IMR-90 (cell line): ENCODE measurements around the gene SYTL3.

Source experiments
- BHLHE40 ChIP-seq: fragments of 150-350 bp; IDR thresholded peaks from 2 replicates; pipeline ENCODE4 v1.6.1; 2016; ENCODE audit warnings: mild to moderate bottlenecking, low read depth, low read length
- CEBPB ChIP-seq: IDR thresholded peaks from 2 replicates; pipeline ENCODE4 v1.6.1; 2012; ENCODE audit warnings: low read depth, low read length, improper control_type of control experiment
- FOS ChIP-seq: fragments of 150-350 bp; IDR thresholded peaks from 2 replicates; pipeline ENCODE4 v1.6.1; 2016; ENCODE audit warnings: low read depth, low read length
- MAFK ChIP-seq: IDR thresholded peaks from 2 replicates; pipeline ENCODE4 v1.6.1; 2012; ENCODE audit warnings: low read depth, low read length, improper control_type of control experiment
- MAZ ChIP-seq: IDR thresholded peaks from 2 replicates; pipeline ENCODE4 v1.6.1; 2012; ENCODE audit warnings: low read depth, mild to moderate bottlenecking, low read length, improper control_type of control experiment, moderate library complexity, borderline replicate concordance
- POLR2A ChIP-seq: IDR thresholded peaks from 2 replicates; pipeline ENCODE4 v1.6.1; 2012; ENCODE audit warnings: mild to moderate bottlenecking, low read depth, low read length
- RAD21 ChIP-seq: IDR thresholded peaks from 2 replicates; pipeline ENCODE4 v1.6.1; 2012; ENCODE audit warnings: low read length, improper control_type of control experiment
- RFX5 ChIP-seq: IDR thresholded peaks from 2 replicates; pipeline ENCODE4 v1.8.0; 2012; ENCODE audit warnings: low read depth, mild to moderate bottlenecking, low read length, moderate library complexity
- SMC3 ChIP-seq: fragments of 150-350 bp; IDR thresholded peaks from 2 replicates; pipeline ENCODE4 v1.6.1; 2016; ENCODE audit warnings: low read depth, mild to moderate bottlenecking, antibody characterized with exemption, low read length, moderate library complexity
- TF ChIP-seq, protein P1 (sequence below): conservative IDR thresholded peaks from 2 replicates; pipeline ENCODE4 v1.5.1; 2012; ENCODE audit warnings: mild to moderate bottlenecking, low read depth, low read length, improper control_type of control experiment

DNA sequence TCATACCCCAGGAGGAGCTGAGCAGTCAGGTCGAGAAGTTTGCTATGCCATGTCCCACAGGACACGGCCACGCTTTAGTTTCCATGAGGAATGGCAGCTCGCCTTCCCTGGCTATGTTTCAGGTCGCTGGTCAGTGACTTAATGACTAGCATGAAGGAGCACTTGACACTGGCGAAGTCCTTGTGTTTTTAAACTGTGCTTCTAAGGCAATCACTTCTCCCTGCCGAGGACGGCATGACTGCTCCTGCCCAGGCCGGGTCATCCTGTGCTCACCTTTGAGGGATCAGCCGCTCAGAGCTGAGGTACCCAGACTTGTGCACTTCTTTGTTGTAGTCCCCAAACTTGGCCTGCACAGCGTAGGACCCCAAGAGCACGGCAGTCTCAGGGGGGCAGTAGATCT is 135.2 kb downstream of the SYTL3 start:
- TF ChIP-seq SMC3, result no peak
- TF ChIP-seq, protein P1, sequence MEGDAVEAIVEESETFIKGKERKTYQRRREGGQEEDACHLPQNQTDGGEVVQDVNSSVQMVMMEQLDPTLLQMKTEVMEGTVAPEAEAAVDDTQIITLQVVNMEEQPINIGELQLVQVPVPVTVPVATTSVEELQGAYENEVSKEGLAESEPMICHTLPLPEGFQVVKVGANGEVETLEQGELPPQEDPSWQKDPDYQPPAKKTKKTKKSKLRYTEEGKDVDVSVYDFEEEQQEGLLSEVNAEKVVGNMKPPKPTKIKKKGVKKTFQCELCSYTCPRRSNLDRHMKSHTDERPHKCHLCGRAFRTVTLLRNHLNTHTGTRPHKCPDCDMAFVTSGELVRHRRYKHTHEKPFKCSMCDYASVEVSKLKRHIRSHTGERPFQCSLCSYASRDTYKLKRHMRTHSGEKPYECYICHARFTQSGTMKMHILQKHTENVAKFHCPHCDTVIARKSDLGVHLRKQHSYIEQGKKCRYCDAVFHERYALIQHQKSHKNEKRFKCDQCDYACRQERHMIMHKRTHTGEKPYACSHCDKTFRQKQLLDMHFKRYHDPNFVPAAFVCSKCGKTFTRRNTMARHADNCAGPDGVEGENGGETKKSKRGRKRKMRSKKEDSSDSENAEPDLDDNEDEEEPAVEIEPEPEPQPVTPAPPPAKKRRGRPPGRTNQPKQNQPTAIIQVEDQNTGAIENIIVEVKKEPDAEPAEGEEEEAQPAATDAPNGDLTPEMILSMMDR, result no peak
- TF ChIP-seq CEBPB, result no peak
- no peak for TF ChIP-seq POLR2A
- no peak for TF ChIP-seq BHLHE40
- no peak for TF ChIP-seq FOS
- TF ChIP-seq MAZ, result no peak
- no peak for TF ChIP-seq MAFK
- TF ChIP-seq RAD21, result no peak
- TF ChIP-seq RFX5, result no peak
